Neural cell (in vitro differentiated cells): Measurements from ENCODE around the gene WDR31.

Experiments used
- EP300 ChIP-seq: fragments of 450-650 bp; conservative IDR thresholded peaks from 2 replicates; pipeline ENCODE4 v1.6.1; 2014; ENCODE audit warnings: antibody characterized with exemption, mild to moderate bottlenecking, moderate library complexity; ENCODE audit not compliant: poor library complexity, severe bottlenecking
- EZH2 ChIP-seq: fragments of 200-600, 300-800 bp; shearing (Covaris generic), sonication (generic); IDR thresholded peaks from 2 replicates; pipeline ENCODE4 v1.6.1; 2014; ENCODE audit warnings: antibody characterized with exemption, low read length, borderline replicate concordance, mild to moderate bottlenecking; ENCODE audit not compliant: insufficient read depth, poor library complexity, severe bottlenecking
- POLR2AphosphoS5 ChIP-seq: IDR thresholded peaks from 2 replicates; pipeline ENCODE4 v1.6.1; 2012
- TF ChIP-seq, protein P1 (sequence below): fragments of 450-650 bp; IDR thresholded peaks from 2 replicates; pipeline ENCODE4 v1.5.1; 2014; ENCODE audit warnings: antibody characterized with exemption, mild to moderate bottlenecking, moderate library complexity; ENCODE audit not compliant: poor library complexity, severe bottlenecking

DNA sequence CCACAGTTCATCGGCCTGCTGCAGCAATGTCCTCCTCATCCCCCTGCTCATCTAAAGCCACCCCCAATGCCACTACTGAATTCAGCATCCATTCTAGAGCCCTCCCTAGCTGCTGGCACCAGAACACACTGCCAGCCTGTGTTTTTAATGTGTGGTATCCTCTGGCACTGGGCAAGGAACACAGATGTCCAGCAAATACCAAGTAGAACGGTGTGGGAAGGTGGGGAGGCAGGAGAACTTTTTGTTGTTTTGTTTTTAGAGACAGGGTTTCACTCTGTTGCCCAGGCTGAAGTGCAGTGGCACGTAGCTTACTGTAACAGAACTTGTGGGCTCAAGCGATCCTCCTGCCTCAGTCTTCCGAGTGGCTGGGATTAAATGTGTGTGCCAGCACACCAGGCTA lies 32.0 kb upstream of the WDR31 start:
- TF ChIP-seq, protein P1, sequence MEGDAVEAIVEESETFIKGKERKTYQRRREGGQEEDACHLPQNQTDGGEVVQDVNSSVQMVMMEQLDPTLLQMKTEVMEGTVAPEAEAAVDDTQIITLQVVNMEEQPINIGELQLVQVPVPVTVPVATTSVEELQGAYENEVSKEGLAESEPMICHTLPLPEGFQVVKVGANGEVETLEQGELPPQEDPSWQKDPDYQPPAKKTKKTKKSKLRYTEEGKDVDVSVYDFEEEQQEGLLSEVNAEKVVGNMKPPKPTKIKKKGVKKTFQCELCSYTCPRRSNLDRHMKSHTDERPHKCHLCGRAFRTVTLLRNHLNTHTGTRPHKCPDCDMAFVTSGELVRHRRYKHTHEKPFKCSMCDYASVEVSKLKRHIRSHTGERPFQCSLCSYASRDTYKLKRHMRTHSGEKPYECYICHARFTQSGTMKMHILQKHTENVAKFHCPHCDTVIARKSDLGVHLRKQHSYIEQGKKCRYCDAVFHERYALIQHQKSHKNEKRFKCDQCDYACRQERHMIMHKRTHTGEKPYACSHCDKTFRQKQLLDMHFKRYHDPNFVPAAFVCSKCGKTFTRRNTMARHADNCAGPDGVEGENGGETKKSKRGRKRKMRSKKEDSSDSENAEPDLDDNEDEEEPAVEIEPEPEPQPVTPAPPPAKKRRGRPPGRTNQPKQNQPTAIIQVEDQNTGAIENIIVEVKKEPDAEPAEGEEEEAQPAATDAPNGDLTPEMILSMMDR = no peak
- TF ChIP-seq EZH2 = no peak
- TF ChIP-seq POLR2AphosphoS5 = no peak
- TF ChIP-seq EP300 = no peak
